ENCODE results near the gene ZBTB18.

The ZBTB18 gene

GRCh38 chr1:244084763-244085162 lies 33.7 kb downstream of the ZBTB18 start:
- Histone ChIP-seq H3K9me3 (ENCODE audit: control insufficient read depth, insufficient read depth, low read length) (no peaks in the 10 kb centered on the region), H3K4me3 (ENCODE audit: low read depth, low read length) (no peak overlapping the region), H3K27me3 (ENCODE audit: control insufficient read depth, insufficient read depth, low read length) (peaks cover 4% of the 10 kb centered on the region), H3K36me3 (ENCODE audit: control insufficient read depth, insufficient read depth, low read length) (no peaks in the 10 kb centered on the region), H3K9ac (ENCODE audit: low read depth, low read length) (no peak overlapping the region), H3K4me1 (ENCODE audit: control insufficient read depth, insufficient read depth, low read length) (no peaks in the 10 kb centered on the region)

- no peaks in the 10 kb centered on the region for H3K4me1 ChIP-seq (ENCODE audit: control insufficient read depth, insufficient read depth, low read length)
Observed at GRCh38 chr1:244085891-244086290, 34.8 kb downstream of the ZBTB18 start.

GRCh38 chr1:244087021-244087560 lies 36.0 kb downstream of the ZBTB18 start:
- H3K4me3 ChIP-seq (ENCODE audit: low read depth, low read length), result no peak overlapping the region
- H3K27me3 ChIP-seq (ENCODE audit: control insufficient read depth, insufficient read depth, low read length), result peaks cover 4% of the 10 kb centered on the region
- no peaks in the 10 kb centered on the region for H3K36me3 ChIP-seq (ENCODE audit: control insufficient read depth, insufficient read depth, low read length)

More at GRCh38 chr1:244085891-244086290, 34.8 kb downstream of the ZBTB18 start:
- peaks cover 4% of the 10 kb centered on the region for H3K27me3 ChIP-seq (ENCODE audit: control insufficient read depth, insufficient read depth, low read length)
- no peak overlapping the region for H3K4me3 ChIP-seq (ENCODE audit: low read depth, low read length)
- no peaks in the 10 kb centered on the region for H3K9me3 ChIP-seq (ENCODE audit: control insufficient read depth, insufficient read depth, low read length)
- no peak overlapping the region for H3K9ac ChIP-seq (ENCODE audit: low read depth, low read length)
- no peaks in the 10 kb centered on the region for H3K36me3 ChIP-seq (ENCODE audit: control insufficient read depth, insufficient read depth, low read length)

GRCh38 chr1:244087611-244088010 lies 36.5 kb downstream of the ZBTB18 start:
- H3K9me3 ChIP-seq (ENCODE audit: control insufficient read depth, insufficient read depth, low read length), result no peaks in the 10 kb centered on the region
- H3K36me3 ChIP-seq (ENCODE audit: control insufficient read depth, insufficient read depth, low read length), result no peaks in the 10 kb centered on the region
- H3K27me3 ChIP-seq (ENCODE audit: control insufficient read depth, insufficient read depth, low read length), result peaks cover 4% of the 10 kb centered on the region
- H3K4me1 ChIP-seq (ENCODE audit: control insufficient read depth, insufficient read depth, low read length), result no peaks in the 10 kb centered on the region
- H3K9ac ChIP-seq (ENCODE audit: low read depth, low read length), result no peak overlapping the region
- H3K4me3 ChIP-seq (ENCODE audit: low read depth, low read length), result no peak overlapping the region

More at GRCh38 chr1:244087021-244087560, 36.0 kb downstream of the ZBTB18 start:
- no peak overlapping the region for H3K9ac ChIP-seq (ENCODE audit: low read depth, low read length)
- no peaks in the 10 kb centered on the region for H3K4me1 ChIP-seq (ENCODE audit: control insufficient read depth, insufficient read depth, low read length)
- no peaks in the 10 kb centered on the region for H3K9me3 ChIP-seq (ENCODE audit: control insufficient read depth, insufficient read depth, low read length)

GRCh38 chr1:244088161-244088560 lies 37.1 kb downstream of the ZBTB18 start:
- H3K9ac ChIP-seq (ENCODE audit: low read depth, low read length), result no peak overlapping the region
- no peaks in the 10 kb centered on the region for H3K27me3 ChIP-seq (ENCODE audit: control insufficient read depth, insufficient read depth, low read length)
- no peaks in the 10 kb centered on the region for H3K9me3 ChIP-seq (ENCODE audit: control insufficient read depth, insufficient read depth, low read length)
- no peaks in the 10 kb centered on the region for H3K4me1 ChIP-seq (ENCODE audit: control insufficient read depth, insufficient read depth, low read length)
- H3K4me3 ChIP-seq (ENCODE audit: low read depth, low read length), result no peak overlapping the region
- H3K36me3 ChIP-seq (ENCODE audit: control insufficient read depth, insufficient read depth, low read length), result no peaks in the 10 kb centered on the region

- no peaks in the 10 kb centered on the region for H3K27me3 ChIP-seq (ENCODE audit: control insufficient read depth, insufficient read depth, low read length)
- no peaks in the 10 kb centered on the region for H3K9me3 ChIP-seq (ENCODE audit: control insufficient read depth, insufficient read depth, low read length)
- no peak overlapping the region for H3K9ac ChIP-seq (ENCODE audit: low read depth, low read length)
- H3K36me3 ChIP-seq (ENCODE audit: control insufficient read depth, insufficient read depth, low read length), result no peaks in the 10 kb centered on the region
- H3K4me1 ChIP-seq (ENCODE audit: control insufficient read depth, insufficient read depth, low read length), result no peaks in the 10 kb centered on the region
- H3K4me3 ChIP-seq (ENCODE audit: low read depth, low read length), result no peak overlapping the region
Observed at GRCh38 chr1:244089561-244089960, 38.5 kb downstream of the ZBTB18 start.

GRCh38 chr1:244090645-244091044 lies 39.6 kb downstream of the ZBTB18 start:
- Histone ChIP-seq H3K9me3 (ENCODE audit: control insufficient read depth, insufficient read depth, low read length) (no peaks in the 10 kb centered on the region), H3K9ac (ENCODE audit: low read depth, low read length) (no peak overlapping the region), H3K4me1 (ENCODE audit: control insufficient read depth, insufficient read depth, low read length) (no peaks in the 10 kb centered on the region), H3K27me3 (ENCODE audit: control insufficient read depth, insufficient read depth, low read length) (no peaks in the 10 kb centered on the region), H3K36me3 (ENCODE audit: control insufficient read depth, insufficient read depth, low read length) (no peaks in the 10 kb centered on the region), H3K4me3 (ENCODE audit: low read depth, low read length) (no peak overlapping the region)

GRCh38 chr1:244092293-244092963 lies 41.3 kb downstream of the ZBTB18 start:
- Histone ChIP-seq H3K9me3 (ENCODE audit: control insufficient read depth, insufficient read depth, low read length) (no peaks in the 10 kb centered on the region), H3K36me3 (ENCODE audit: control insufficient read depth, insufficient read depth, low read length) (no peaks in the 10 kb centered on the region), H3K9ac (ENCODE audit: low read depth, low read length) (no peak overlapping the region), H3K27me3 (ENCODE audit: control insufficient read depth, insufficient read depth, low read length) (no peaks in the 10 kb centered on the region), H3K4me3 (ENCODE audit: low read depth, low read length) (no peak overlapping the region), H3K4me1 (ENCODE audit: control insufficient read depth, insufficient read depth, low read length) (no peaks in the 10 kb centered on the region)

- Histone ChIP-seq H3K36me3 (ENCODE audit: control insufficient read depth, insufficient read depth, low read length) (no peaks in the 10 kb centered on the region), H3K4me1 (ENCODE audit: control insufficient read depth, insufficient read depth, low read length) (no peaks in the 10 kb centered on the region), H3K27me3 (ENCODE audit: control insufficient read depth, insufficient read depth, low read length) (no peaks in the 10 kb centered on the region), H3K9me3 (ENCODE audit: control insufficient read depth, insufficient read depth, low read length) (no peaks in the 10 kb centered on the region), H3K4me3 (ENCODE audit: low read depth, low read length) (no peak overlapping the region), H3K9ac (ENCODE audit: low read depth, low read length) (no peak overlapping the region)
Observed at GRCh38 chr1:244092964-244093638, 42.0 kb downstream of the ZBTB18 start.

GRCh38 chr1:244094880-244095528 lies 43.9 kb downstream of the ZBTB18 start:
- Histone ChIP-seq H3K4me1 (ENCODE audit: control insufficient read depth, insufficient read depth, low read length) (no peaks in the 10 kb centered on the region), H3K36me3 (ENCODE audit: control insufficient read depth, insufficient read depth, low read length) (no peaks in the 10 kb centered on the region), H3K9ac (ENCODE audit: low read depth, low read length) (no peak overlapping the region), H3K27me3 (ENCODE audit: control insufficient read depth, insufficient read depth, low read length) (no peaks in the 10 kb centered on the region), H3K9me3 (ENCODE audit: control insufficient read depth, insufficient read depth, low read length) (no peaks in the 10 kb centered on the region), H3K4me3 (ENCODE audit: low read depth, low read length) (no peak overlapping the region)

GRCh38 chr1:244095529-244095911 lies 44.4 kb downstream of the ZBTB18 start:
- H3K36me3 ChIP-seq (ENCODE audit: control insufficient read depth, insufficient read depth, low read length), result no peaks in the 10 kb centered on the region
- H3K9ac ChIP-seq (ENCODE audit: low read depth, low read length), result no peak overlapping the region
- H3K4me3 ChIP-seq (ENCODE audit: low read depth, low read length), result no peak overlapping the region
- no peaks in the 10 kb centered on the region for H3K27me3 ChIP-seq (ENCODE audit: control insufficient read depth, insufficient read depth, low read length)
- H3K4me1 ChIP-seq (ENCODE audit: control insufficient read depth, insufficient read depth, low read length), result no peaks in the 10 kb centered on the region
- no peaks in the 10 kb centered on the region for H3K9me3 ChIP-seq (ENCODE audit: control insufficient read depth, insufficient read depth, low read length)

Measured in iPS-15b (cell line).